GM20431 (cell line): ENCODE data around the gene KIF26A.
"Not testable (repeated sequence)": the region's sequence is repeated elsewhere in the genome, so short reads cannot be mapped to it uniquely, and the experiment has no call there.

Experiments
- in situ Hi-C: fragments of 300-500 bp; cut with MseI, MboI; formaldehyde crosslinking; loops from one replicate; pipeline ENCODE4 v1.15.0; 2020; ENCODE audit warnings: low sequenced_read_pairs; ENCODE audit not compliant: unreplicated experiment

KIF26A gene

GRCh38 chr14:104216457-104216856, 78.1 kb downstream of the KIF26A start:
- in situ Hi-C loops: no loop called here

- in situ Hi-C loops: no loop called here
Observed at GRCh38 chr14:104217486-104218360, 79.3 kb downstream of the KIF26A start.

GRCh38 chr14:104218361-104219180, 80.2 kb downstream of the KIF26A start:
- in situ Hi-C loops: no loop called here

- in situ Hi-C loops: no loop called here
Observed at GRCh38 chr14:104219731-104220214, 81.4 kb downstream of the KIF26A start.

GRCh38 chr14:104220215-104221070, 82.1 kb downstream of the KIF26A start:
- in situ Hi-C loops: no loop called here

- in situ Hi-C loops: no loop called here
Observed at GRCh38 chr14:104221071-104221625, 82.8 kb downstream of the KIF26A start.

GRCh38 chr14:104221636-104222369, 83.4 kb downstream of the KIF26A start:
- in situ Hi-C loops: no loop called here

- in situ Hi-C loops: no loop called here
Observed at GRCh38 chr14:104222396-104223036, 84.1 kb downstream of the KIF26A start.

GRCh38 chr14:104223101-104224041, 85.0 kb downstream of the KIF26A start:
- in situ Hi-C loops: no loop called here

- in situ Hi-C loops: no loop called here
Observed at GRCh38 chr14:104224131-104224505, 85.7 kb downstream of the KIF26A start.

GRCh38 chr14:104224506-104225277, 86.3 kb downstream of the KIF26A start:
- in situ Hi-C loops: no loop called here

- in situ Hi-C loops: not testable (repeated sequence)
Observed at GRCh38 chr14:104225278-104226190, 87.1 kb downstream of the KIF26A start.

- in situ Hi-C loops: no loop called here
Observed at GRCh38 chr14:104226421-104227383, 88.3 kb downstream of the KIF26A start.

- in situ Hi-C loops: no loop called here
Observed at GRCh38 chr14:104227806-104228205, 89.4 kb downstream of the KIF26A start.

GRCh38 chr14:104228221-104228620, 89.8 kb downstream of the KIF26A start:
- in situ Hi-C loops: no loop called here
